GM04503 (cell line): ENCODE results near the gene SNX7.

Source experiments
- DNase-seq: peaks from one replicate; pipeline ENCODE4 v3.0.0-alpha.2; 2012; ENCODE audit warnings: low read depth

Gene SNX7

DNA sequence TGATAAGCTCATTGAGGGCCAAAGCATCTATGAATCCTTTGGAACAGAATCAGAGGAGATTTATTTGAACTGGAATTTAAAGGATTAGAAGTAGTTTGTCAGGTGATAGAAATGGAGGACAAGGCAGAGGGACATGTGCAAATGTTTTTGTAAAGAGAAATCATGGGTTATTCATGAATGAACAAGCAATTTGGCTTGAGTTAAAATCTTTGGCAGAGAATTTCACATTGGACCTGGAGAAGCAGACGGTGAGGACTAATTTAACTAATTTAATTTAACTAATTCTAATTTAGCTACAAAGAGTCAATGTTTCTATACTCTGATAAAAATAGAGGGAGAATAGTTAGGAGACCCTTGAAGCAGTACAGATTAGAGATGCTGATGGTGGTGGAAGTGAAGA is 36.3 kb downstream of the SNX7 start:
- no peak for DNase-seq

DNA sequence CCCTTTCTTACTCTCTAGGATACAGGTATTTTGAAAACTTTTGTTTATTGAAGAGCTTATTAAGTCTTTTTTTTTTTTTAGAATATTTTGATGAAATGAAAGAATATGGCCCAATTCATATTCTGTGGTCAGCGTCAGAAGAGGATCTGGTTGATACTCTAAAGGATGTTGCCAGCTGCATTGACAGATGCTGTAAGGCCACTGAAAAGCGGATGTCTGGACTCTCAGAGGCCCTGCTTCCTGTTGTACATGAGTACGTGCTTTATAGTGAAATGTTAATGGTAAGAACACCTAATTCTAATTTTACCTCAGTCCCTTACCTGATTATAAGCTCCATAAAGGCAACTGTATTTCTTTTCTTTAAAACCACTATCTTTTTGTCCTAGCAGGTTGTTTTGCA is 37.1 kb downstream of the SNX7 start:
- no peak for DNase-seq

DNA sequence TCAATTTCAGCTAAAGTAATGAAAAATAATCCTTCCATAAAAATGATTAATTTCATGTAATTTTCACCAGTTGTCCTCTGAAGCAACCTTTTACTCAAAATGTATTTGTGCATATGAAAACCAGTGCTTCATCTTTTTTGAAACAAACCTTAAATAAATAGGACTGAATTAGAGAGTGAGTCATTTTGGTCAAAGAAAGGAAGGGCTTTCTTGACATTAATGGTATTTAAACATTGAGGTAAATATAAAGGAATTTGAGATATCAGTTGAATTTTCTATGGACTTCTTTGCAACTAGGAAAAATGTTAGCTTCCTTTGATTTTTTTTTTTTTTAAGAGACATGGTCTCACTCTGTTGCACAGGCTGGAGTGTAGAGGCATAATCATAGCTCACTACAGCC is 38.7 kb downstream of the SNX7 start:
- DNase-seq, result no peak

DNA sequence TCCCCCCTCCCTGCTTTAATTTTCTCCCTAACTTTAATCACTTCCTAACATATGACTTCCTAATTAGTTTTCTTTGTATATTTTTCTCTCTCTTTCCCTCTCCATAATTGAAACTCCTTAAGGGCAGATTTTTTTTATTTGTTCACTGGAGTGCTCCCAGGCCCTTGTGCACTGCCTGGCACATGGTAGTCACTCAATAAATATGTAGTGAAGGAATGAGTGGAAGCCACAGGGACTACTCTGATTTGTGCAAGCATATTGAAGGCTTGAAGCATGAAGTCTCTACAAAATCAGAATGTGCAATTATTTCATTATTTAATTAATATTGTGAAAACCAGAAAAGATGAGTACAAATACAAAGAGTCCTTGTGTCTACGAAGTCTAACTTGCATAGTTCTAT is 41.5 kb downstream of the SNX7 start:
- DNase-seq, result peak; percentile 34

DNA sequence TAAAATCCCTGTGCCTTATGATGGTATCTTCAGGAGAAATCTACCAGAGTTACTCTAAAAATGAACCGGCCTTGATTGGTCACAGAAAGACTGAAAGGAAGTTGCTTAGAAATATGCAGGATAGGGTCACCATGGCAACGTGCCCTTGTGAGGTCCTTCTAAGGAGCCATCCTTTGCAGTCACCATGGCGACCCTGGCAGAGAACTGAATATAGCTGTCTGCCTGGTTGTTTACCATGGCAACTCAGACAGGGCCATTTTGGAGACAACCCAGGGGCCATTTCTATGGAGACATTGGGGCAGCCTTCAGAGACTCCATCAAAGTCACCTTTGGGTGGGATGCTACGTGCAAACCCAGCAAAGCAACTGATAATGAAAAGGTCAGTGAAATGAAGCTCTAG is 43.0 kb downstream of the SNX7 start:
- DNase-seq, result no peak

DNA sequence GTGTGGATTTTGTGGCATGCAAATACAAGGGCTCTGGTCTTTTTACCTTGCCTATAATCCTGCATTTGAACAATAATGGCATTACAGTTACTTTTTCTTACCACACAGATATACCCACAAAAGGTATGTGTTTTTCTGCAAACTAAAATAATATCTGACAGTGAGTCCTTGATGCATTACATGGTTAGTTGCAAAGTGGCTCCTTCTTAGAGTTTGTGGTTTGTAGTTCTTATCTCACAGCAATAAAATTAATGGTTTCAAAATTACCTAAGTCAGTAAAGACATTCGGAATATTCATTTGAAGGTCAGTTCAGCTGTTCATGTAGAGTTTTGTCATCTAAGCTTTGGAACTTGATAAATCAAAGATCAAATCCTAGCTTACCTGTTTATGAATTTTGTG is 43.5 kb downstream of the SNX7 start:
- DNase-seq, result no peak

DNA sequence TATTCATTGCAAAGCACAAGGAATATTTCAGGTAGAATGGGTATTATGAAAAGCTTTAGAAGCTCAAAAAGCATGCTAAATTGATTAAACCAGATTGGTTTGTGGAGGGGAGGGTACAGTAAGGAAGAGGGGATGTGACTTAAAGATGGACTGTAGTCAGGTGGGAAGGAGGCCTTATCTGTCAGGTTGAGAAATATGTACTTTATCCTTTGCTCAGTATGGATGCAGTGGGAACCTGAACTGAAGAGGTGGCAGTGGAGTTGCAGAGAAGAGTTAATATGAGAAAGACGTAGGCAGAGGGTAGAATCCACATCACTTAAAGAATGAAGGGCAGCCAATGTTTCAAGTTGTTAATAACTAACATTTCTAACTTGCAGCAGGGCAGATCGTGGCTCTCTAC is 44.1 kb downstream of the SNX7 start:
- DNase-seq, result no peak

DNA sequence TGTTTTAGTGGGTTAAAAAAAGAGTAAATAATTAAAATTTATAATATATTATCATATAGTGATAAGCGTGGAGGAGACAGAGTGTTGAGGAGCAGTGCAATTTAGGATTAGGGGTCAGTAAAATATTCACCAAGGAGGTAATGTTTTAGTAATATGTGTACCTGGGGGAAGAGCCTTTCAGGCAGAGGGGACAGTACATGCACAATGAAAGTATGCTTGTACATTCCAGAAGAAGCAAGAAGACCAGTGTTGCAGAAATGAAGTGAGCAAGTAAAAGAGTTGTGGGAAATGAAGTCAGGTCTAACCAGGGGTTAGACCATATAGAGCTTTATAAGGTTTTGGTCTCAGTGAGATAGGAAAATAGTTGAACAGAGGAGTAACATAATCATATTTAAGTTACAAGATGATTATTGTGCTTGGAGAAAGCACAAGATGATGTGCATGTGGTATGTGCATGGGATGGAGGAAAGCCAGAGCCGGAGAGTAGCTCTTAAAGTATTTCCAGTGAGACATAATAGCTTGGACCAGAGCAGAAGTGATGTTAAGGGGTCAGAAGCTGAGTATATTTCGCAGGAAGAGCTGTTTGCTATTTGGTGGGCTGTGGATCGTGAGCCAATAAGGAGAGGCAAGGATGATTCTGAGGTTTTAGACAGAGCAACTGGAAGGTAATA is 44.8 kb downstream of the SNX7 start:
- peak; percentile 11 for DNase-seq

DNA sequence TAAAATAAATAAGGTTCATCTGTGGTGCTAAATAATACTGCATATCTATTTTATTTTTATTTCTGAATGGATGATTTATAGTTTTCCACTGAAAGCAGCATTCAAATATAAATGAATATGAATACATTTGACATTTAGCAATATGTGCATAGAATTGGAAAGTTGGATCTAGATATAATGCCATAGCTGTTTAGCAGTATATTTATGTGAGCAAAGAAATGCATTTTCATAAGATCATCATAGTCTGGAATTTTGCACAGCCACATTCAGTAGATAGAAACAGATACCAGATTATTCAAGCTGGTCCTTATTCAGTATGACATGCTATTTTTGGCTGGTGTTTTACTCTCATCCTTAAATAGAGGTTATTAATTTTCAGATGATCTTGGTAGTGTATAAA is 46.0 kb downstream of the SNX7 start:
- DNase-seq, result no peak

DNA sequence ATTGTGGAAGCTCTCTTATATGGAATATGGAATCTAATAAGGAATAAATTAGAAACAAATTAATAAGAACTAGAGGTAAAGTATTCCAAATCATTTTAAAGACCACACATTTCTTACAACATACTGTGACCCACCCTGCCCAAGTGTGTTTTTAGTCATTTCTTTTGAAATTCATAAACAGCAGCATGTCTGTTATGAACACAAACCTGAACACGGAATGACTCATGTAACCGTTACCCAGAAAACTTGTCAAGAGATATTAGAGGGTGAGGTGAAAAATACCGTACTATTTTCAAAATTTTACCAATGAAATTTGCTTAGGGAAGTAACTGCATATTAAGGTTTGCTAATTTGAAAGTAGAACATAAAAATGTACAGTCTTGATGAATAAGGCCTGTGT is 48.4 kb downstream of the SNX7 start:
- no peak for DNase-seq

DNA sequence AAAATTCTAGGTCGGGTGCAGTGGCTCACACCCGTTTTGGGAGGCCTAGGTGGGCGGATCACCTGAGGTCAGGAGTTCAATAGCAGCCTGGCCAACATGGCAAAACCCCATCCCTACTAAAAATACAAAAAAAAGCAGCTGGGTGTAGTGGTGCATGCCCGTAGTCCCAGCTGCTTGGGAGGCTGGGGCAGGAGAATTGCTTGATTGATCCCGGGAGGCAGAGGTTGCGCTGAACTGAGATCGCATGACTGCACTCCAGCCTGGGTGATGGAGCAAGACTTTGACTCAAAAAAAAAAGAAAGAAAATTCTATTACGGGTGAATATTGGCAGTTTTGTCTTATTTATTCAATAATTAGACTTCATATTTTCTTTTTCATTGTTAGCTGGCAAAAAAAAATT is 62.1 kb downstream of the SNX7 start:
- no peak for DNase-seq

DNA sequence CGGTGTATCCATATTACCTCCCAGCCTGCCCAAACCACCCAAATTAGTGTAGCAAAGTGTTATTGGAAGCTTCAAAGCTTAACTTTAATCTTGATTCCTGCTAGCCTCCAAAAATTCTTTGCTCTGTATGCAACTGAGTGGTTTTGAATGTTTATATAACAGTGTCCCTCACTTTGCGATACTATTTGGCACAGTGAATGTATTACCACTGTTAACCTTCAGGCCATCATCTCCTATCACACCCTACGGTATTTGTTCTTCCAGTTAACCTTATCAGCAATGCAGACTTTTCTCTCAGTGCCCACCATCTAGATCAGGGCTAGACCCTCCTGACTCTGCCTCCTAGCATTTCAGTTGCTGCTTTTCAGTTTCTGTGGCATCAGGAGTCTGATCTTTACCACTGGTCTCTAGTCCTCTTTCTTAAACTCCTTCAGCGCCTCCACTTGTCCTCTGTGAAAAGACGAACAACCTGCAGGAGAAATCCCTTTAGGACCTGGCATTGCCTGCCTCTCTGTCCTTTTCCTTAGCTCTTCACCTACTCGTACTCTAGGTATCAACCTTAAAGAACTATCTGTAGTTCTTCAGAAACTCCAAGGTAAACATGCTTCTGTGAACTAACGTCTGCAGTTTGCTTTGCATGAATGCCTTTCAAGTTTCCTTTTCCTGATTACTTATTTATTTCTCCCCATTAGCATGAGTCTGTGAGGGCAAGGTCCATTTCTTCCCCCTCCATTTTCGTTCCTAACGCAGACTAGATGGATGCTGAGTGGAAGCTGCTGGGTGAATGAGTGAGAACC is 71.7 kb downstream of the SNX7 start:
- no peak for DNase-seq

DNA sequence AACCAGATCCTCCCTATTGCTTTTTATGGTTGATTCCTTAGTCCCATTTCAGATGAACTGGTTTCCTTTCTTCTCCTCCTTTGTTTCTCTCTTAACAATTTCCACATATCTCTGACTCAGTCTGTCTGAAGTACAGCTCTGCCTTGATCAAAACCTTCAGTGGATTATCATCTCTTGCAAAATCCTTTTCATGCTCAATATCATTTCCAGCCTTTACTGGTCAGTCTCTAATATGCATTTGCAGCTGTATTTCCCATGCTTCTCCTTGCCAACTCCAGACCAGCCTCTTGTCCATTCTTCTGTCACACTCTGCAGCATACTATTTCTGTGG is 72.2 kb downstream of the SNX7 start:
- DNase-seq, result no peak

DNA sequence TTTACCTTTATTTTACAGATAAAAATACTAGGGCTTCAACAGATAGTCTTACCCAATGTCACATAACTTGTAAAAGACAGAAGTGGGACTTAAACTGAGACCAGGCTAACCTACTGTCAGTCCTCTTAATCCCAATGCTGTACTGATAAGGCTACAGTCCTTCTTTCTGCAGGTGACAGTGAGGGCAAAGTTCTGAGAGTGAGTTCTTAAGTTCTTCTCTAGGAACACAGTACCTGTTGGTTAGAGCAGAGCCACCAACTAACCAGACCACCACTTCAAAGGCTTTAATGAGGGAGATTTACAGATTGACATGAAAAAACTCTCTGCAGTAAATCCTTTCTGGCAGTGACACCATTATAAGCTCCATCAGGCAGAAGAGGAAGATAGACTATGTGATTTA is 74.2 kb downstream of the SNX7 start:
- no peak for DNase-seq

DNA sequence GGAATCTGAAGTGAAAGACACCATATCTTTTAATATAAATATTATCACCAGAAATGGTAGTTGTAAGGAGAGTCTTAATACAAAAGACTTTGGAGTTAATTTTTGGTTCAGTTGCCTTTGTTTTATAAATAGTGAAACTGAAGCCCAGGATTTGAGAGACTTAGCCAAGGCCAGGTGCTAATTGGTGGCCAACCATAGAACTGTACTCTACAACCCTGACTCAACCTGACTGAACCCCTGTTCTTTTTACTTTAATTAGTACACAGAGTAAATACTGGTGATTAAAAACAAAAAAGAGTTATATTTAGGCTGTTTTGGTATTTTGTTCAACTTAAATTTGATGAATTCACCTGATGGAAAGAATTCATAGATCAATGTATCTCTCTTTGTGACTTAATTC is 76.3 kb downstream of the SNX7 start:
- no peak for DNase-seq

DNA sequence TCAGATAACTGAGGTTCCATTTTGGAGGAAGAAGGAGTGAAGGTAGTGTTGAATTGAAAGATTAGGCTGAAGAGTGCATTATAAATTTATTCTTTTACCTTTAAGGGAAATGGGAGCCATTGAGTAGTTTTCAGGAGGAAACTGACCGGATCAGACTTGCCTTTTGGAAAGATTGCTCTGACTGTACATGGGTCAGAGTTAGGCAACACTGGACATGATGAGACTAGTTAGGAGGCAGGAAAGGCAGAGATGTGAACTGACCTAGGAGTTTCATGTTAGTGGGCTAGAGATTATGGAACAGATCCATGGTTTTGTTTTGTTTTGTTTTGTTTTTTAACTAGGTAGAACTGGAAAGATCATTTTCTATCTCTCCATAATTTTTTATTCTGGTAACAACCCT is 78.2 kb downstream of the SNX7 start:
- DNase-seq, result no peak

DNA sequence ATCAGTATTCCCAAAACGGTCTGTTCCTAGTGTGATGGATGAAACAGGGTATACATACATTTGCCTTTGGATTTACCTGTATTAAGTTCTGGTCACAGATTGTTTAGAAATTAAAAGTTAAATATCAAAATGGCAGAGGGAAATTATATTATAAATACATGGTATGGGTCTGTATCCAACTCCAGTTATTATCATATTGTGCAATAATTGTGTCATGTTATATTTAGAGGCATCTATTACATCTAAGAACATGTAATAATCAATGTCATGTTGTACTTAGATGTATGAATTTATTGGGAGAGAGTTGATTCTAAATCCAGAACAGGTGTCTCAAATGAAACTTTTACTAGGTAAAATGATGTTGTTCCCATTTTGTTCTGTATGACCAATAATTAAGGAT is 79.6 kb downstream of the SNX7 start:
- no peak for DNase-seq

DNA sequence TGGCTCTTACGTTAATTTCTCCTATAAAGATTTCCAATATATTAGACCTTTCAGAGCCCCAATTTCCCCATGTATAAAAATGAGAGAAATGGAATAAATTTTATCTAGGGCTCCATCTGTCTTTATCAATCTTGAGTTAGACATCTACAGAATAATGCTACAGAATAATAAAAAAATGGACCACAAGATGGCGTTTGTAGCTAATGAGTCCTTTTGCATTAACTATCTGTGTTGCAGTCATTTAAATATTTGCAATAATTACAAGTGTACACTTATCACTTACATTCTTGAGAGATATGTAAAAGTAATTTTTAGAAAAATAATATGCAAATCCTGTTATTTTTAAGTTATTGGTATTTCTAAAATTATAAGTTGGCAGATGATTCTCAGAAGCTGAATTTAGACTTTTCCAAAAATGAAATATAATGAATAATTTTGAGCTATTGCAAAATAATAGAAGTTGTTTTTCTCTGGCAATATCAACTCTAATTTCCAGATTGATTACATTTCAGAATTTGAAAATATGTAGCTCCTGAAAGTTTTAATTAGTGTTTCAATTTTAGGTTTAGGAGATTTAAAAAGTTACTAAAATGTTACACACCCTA is 87.7 kb downstream of the SNX7 start:
- DNase-seq, result no peak

DNA sequence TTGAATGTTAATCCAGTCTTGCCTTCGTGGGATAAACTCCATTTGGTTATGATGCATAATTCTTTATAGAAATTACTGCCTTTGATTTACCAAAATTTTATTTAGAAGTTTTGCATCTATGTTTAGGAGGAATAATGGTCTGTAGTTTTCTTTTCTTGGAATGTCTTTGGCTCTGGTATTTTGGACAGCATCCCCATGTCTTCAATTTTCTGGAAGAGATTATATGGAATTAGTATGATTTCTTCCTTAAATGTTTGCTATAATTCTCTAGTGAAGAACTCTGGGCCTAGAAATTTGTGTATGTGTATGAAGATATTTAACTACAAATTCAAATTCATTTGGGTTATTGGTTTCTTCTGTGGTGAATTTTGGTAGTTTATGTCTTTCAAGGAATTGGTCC is 92.7 kb downstream of the SNX7 start:
- DNase-seq, result no peak

DNA sequence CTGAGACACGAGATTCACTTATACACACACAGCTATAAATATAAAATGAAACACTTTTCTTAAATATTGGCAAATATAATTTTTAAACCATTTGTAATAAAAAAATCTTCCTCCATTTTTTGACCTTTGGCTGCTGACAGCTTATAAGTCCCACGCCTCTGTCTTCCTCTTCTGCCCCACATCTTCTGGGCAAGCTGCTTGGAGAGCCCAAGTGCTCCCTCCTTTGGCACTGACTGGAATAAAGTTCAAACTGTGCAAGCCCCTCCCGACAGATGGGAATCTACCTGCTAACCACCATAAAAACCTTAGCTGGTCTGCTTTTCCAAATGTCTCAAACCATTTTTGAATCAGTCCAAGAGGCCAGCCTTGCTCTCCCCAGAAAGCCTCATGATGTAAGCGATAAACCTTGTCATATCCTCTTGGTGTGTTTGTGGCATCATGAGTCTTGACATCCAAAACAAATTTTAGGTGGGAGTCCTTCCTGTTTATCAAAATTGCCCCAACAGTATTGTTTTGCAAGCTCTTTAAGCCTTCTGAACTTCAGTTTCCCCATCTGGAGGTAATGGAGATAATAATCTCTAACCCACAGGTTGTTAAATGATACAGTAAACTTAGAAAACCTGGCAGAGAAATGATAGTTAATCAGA is 99.8 kb downstream of the SNX7 start:
- no peak for DNase-seq

DNA sequence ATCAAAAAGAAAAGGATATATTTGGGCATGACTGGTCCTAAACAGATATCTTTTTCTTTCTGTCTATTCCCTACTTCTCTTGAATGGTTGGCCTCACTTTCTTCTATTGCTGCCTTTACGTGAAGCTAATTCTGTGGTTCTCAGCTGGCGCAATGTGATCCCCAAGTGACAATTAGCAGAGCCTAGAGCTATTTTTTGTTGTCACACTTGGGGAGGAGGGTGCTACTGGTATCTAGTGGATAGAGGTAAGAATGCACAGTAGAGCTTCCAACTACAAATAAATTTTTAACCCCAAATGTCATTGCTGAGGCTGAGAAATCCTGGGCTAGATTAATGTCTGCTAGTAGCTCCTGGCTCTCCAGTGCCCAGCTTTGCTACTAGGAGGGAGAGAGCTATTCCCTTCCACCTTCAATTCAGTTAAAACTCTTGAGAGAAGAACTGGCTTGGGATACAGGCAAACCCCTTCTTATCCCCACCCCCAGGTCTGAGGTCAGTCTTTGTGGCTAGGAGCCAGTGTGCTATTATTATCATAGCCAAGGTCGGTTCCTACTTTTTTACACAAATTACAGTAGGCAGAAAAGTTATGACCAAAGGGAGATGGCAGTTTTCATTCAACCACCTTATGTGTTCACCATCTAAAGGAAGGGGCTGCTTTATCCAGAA is 102.1 kb downstream of the SNX7 start:
- no peak for DNase-seq

DNA sequence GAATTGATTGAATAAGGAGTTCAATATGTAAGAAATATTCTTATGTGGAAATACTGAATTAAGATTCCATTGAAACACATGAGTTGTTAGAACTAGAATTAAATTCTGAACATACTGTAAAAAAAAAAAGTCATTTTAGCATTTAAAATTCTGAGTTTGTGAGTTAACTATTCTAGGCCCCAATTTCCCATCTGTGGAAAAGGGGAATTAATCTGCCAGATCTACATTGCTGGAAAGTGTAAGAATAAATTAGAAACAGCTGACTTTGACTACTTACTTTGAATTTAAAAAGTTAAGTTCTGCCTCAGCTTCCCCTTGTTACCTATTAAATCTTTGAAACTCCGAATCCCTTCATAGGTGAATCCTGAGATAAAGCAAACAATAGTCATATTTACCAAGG is 103.0 kb downstream of the SNX7 start:
- no peak for DNase-seq

DNA sequence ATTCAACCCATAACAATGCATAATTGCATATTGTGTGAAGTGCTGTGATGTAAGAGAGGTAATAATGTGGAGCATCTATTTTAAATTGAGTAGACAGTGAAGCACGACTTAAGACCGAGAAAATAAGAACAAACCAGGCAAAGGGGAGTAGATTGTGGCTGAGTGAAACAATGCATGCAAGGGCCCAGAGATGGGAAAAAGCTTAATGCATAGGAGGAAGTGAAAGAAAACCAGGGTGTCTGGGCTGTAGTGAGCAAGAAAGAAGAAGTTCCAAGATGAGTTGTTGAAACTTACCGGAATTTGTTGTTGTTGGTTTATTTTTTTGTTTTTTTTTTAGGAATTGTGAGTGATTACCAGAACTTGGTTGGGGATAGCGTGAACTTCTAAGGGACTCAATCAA is 104.7 kb downstream of the SNX7 start:
- no peak for DNase-seq
